ENCODE data around the gene STXBP6.

DNA sequence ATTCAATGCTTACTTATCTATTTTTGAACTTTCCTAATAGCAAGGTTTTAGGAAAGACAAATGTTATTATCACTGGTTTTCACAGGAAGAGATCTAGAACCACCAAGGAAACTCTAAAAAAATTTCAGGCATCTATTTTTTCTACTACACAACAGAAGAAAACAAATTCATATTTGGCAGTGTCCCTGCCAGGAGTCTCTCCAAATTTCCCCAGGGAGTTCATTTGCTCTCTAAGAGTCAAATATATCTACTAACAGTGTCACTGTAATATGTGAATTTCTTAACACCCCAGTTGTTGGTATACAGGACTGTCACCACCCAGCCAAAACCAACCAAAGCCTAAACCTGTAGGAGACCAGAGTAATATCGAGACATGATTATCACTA, 83.4 kb downstream of the STXBP6 start:
- no peak for TF ChIP-seq POLR2AphosphoS5 (IDR thresholded peaks at IDR 0.05; ENCODE audit: low read length)
- no peak for TF ChIP-seq NR2F1 (conservative IDR thresholded peaks at IDR 0.05)
- TF ChIP-seq, protein P1, sequence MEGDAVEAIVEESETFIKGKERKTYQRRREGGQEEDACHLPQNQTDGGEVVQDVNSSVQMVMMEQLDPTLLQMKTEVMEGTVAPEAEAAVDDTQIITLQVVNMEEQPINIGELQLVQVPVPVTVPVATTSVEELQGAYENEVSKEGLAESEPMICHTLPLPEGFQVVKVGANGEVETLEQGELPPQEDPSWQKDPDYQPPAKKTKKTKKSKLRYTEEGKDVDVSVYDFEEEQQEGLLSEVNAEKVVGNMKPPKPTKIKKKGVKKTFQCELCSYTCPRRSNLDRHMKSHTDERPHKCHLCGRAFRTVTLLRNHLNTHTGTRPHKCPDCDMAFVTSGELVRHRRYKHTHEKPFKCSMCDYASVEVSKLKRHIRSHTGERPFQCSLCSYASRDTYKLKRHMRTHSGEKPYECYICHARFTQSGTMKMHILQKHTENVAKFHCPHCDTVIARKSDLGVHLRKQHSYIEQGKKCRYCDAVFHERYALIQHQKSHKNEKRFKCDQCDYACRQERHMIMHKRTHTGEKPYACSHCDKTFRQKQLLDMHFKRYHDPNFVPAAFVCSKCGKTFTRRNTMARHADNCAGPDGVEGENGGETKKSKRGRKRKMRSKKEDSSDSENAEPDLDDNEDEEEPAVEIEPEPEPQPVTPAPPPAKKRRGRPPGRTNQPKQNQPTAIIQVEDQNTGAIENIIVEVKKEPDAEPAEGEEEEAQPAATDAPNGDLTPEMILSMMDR (IDR thresholded peaks at IDR 0.05 in 2 of 3, conservative IDR thresholded peaks at IDR 0.05 in 1 of 3; ENCODE audit: control insufficient read depth in 2 of 3, extremely low read depth in 1 of 3, insufficient read depth in 1 of 3, low read depth in 3 of 3, low read length in 3 of 3) = no peak
- TF ChIP-seq USF2 (IDR thresholded peaks at IDR 0.05; ENCODE audit: borderline replicate concordance, low read depth, low read length) = no peak
- no peak for TF ChIP-seq ZBTB11 (CRISPR knock-in tag; IDR thresholded peaks at IDR 0.05)
- TF ChIP-seq SPI1 (IDR thresholded peaks at IDR 0.05; ENCODE audit: borderline replicate concordance, insufficient read depth, low read depth, low read length) = no peak
- no peak for TF ChIP-seq CREM (IDR thresholded peaks at IDR 0.05; ENCODE audit: low read depth)
- no peak for TF ChIP-seq JUND (IDR thresholded peaks at IDR 0.05; ENCODE audit: low read depth, low read length)
